Brain microvascular endothelial cell (primary cell): ENCODE data around the gene PTPRN2.

Experiments
- DNase-seq: peaks from one replicate; pipeline ENCODE4 v3.0.0-alpha.2; 2020
- H3K27ac ChIP-seq: fragments of 250-450 bp; sonication (Bioruptor Pico); 2 replicates; pipeline ENCODE4 v1.5.1; 2020; ENCODE audit warnings: mild to moderate bottlenecking, moderate library complexity
- H3K27me3 ChIP-seq: fragments of 250-450 bp; sonication (Bioruptor Pico); replicated peaks from 2 replicates; pipeline ENCODE4 v1.5.1; 2020; ENCODE audit warnings: mild to moderate bottlenecking
- H3K36me3 ChIP-seq: fragments of 250-450 bp; sonication (Bioruptor Pico); replicated peaks from 2 replicates; pipeline ENCODE4 v1.5.1; 2020; ENCODE audit warnings: mild to moderate bottlenecking
- H3K4me3 ChIP-seq: 2 replicates; pipeline ENCODE4 v1.5.1; 2011; ENCODE audit warnings: low read depth, mild to moderate bottlenecking, control low read depth, low read length, moderate library complexity
- in situ Hi-C: cut with HindIII; loops from 2 replicates; pipeline ENCODE4 v1.10.0; 2017; ENCODE audit warnings: low sequenced_read_pairs, low pct_ligation_motif_present
- TF ChIP-seq, protein P1 (sequence below): IDR thresholded peaks from 2 replicates; pipeline ENCODE4 v1.5.1; 2011; ENCODE audit warnings: low read depth, mild to moderate bottlenecking, moderate library complexity, low read length, control low read depth, inconsistent platforms; ENCODE audit errors: missing control alignments

PTPRN2 gene

DNA sequence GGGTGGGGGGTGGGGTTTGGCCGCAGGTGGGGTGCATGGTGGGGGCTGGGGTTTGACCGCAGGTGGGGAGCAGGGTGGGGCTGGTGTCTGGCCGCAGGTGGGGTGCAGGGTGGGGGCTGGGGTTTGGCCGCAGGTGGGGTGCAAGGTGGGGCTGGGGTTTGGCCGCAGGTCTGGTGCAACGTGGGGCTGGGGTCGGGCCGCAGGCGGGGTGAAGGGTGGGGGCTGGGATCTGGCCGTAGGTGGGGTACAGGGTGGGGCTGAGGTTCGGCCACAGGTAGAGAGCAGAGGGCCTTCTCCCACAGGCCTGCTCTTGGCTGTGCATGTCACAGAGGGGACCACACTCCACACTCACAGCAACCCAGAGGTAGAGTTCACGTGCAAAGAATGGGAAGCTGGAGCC, 586.6 kb downstream of the PTPRN2 start:
- TF ChIP-seq, protein P1, sequence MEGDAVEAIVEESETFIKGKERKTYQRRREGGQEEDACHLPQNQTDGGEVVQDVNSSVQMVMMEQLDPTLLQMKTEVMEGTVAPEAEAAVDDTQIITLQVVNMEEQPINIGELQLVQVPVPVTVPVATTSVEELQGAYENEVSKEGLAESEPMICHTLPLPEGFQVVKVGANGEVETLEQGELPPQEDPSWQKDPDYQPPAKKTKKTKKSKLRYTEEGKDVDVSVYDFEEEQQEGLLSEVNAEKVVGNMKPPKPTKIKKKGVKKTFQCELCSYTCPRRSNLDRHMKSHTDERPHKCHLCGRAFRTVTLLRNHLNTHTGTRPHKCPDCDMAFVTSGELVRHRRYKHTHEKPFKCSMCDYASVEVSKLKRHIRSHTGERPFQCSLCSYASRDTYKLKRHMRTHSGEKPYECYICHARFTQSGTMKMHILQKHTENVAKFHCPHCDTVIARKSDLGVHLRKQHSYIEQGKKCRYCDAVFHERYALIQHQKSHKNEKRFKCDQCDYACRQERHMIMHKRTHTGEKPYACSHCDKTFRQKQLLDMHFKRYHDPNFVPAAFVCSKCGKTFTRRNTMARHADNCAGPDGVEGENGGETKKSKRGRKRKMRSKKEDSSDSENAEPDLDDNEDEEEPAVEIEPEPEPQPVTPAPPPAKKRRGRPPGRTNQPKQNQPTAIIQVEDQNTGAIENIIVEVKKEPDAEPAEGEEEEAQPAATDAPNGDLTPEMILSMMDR, result no peak
- Histone ChIP-seq H3K36me3 (no peaks in the 10 kb centered on the region), H3K27ac (no peak overlapping the region), H3K4me3 (no peak overlapping the region), H3K27me3 (no peaks in the 10 kb centered on the region)
- in situ Hi-C loops, result no loop called here
- DNase-seq, result no peak

DNA sequence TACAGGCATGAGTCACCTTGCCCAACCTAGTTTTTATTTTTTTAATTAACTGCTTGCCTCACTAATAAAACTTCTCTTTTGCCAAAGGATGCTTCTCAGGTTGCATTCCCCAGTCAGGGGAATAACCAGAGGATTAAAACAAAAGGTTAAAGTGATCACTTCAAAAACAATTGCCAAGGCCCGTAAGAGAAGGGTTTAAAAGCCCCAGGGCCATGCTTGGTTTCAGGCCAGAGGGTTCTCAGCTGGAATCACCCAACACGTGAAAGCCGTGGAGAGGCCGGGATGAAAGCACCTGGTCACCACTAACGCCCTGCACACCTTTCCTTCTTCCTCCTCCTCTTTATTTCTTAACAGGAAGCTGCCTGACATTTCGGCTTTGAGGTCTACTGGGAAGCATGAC, 587.5 kb downstream of the PTPRN2 start:
- no peak overlapping the region for H3K27ac ChIP-seq
- H3K27me3 ChIP-seq, result no peaks in the 10 kb centered on the region
- no peak overlapping the region for H3K4me3 ChIP-seq
- TF ChIP-seq, protein P1, result no peak
- in situ Hi-C loops, result no loop called here
- DNase-seq, result no peak
- no peaks in the 10 kb centered on the region for H3K36me3 ChIP-seq

DNA sequence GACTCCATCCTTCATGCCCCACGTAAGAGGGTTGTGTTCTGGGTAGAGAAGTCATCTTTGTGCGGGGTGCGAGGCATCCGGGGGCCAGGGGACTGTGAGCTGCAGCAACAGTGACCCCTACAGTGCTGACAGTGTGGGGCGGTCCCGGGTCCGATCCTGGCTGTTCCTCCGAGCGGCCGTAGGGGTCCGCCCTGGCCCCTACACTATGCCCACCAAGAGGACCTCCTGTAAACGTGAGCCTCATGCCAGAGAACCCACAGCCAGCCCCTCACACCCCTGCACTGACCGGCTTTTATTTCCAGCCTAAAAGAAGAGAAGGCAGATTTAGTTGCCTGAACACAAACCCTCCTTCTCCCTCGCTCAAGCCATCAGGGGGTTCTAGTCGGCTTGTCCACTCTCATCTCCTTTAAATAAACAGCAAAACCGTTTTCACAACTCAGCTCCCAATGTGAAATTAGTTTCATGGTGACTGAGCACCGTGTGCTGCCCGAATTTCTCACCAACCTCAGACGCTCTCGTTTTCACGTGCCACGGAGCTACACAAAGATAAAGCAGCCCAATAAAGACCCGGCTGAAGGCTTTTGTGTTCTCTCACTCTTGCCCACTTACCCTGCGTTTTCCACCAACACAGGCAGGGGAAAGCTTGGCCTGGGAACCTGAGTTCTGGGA, 588.6 kb downstream of the PTPRN2 start:
- no peaks in the 10 kb centered on the region for H3K36me3 ChIP-seq
- no peak overlapping the region for H3K4me3 ChIP-seq
- TF ChIP-seq, protein P1, result no peak
- no peaks in the 10 kb centered on the region for H3K27me3 ChIP-seq
- no peak for DNase-seq
- H3K27ac ChIP-seq, result no peak overlapping the region
- in situ Hi-C loops, result no loop called here

DNA sequence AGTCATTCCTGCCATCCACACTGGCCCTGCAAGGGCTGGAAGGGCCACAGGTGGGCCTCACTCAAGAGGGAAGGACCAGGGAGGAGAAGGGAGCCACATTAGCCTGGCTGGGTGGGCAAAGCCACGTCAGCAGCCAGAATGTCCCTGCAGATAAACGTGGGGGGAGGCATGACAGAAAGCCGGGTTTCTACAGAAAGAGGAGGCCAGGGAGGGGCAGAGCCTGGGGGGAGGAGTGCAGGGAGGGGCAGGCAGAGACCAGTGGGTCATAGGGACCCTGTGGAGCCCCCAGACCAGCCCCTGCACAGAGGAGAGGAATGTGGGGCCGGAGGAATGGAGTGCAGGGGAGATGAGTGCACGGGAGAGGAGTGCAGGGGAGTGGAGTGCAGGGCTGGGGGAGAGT, 590.2 kb downstream of the PTPRN2 start:
- no peaks in the 10 kb centered on the region for H3K27me3 ChIP-seq
- no peak overlapping the region for H3K27ac ChIP-seq
- H3K4me3 ChIP-seq, result no peak overlapping the region
- in situ Hi-C loops, result no loop called here
- TF ChIP-seq, protein P1, result no peak
- DNase-seq, result no peak
- H3K36me3 ChIP-seq, result no peaks in the 10 kb centered on the region

DNA sequence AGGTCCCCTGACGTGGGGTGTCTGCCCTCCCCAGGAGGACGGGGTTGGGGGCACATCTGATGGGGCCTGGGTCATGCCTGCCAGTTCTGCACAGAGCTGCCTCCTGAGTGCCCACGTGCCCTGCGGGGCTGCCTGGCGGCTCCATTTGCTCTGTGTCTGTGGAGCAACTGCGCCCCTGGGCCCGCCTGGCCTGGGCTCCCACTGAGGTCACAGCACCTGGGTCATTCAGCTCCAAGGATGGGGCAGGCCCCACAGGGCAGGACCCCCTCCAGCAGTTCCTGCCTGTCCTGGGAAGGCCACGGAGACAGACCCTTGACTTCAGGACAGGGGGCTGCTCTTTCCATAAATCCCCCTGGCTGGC, 590.6 kb downstream of the PTPRN2 start:
- Histone ChIP-seq H3K36me3 (no peaks in the 10 kb centered on the region), H3K4me3 (no peak overlapping the region), H3K27me3 (no peaks in the 10 kb centered on the region), H3K27ac (no peak overlapping the region)
- no peak for DNase-seq
- in situ Hi-C loops, result no loop called here
- TF ChIP-seq, protein P1, result no peak
